Panc1 (cell line): ENCODE data around the gene ATRNL1. TPM values are rescaled to one million over a fixed set of nuclear protein-coding genes. Genes with fewer than 3 reads are reported as not detected.

Experiments
- ATAC-seq: fragments of 200-7000 bp; cut with Tn5 transposase; 2 replicates; pipeline ENCODE4 v1.9.1; 2020; ENCODE audit warnings: mild to moderate bottlenecking, moderate library complexity
- BruUV-seq: library from RNA; stranded (reverse); fragments of 400-500 nt; replicated peaks from 2 replicates; lab custom pipeline; 2021; lab: Mats Ljungman, UMichigan
- CTCF ChIA-PET: fragments of 300-600 bp; sonication (Branson Sonifier 250); formaldehyde crosslinking; loops from one replicate; lab custom pipeline; 2022; ENCODE audit warnings: antibody characterized with exemption; lab: Charles Lee
- POLR2A ChIA-PET: fragments of 300-600 bp; sonication (Branson Sonifier 250); formaldehyde crosslinking; loops from one replicate; lab custom pipeline; 2022; ENCODE audit warnings: antibody characterized with exemption; lab: Charles Lee
- DNase-seq: peaks from one replicate; pipeline ENCODE4 v3.0.0-alpha.2; 2010; ENCODE audit warnings: low read depth, low spot score
- H3K27ac ChIP-seq: 2 replicates; pipeline ENCODE4 v1.5.1; 2011; ENCODE audit warnings: mild to moderate bottlenecking, low read length, inconsistent platforms
- H3K27me3 ChIP-seq: fragments of 200-500 bp; sonication (Bioruptor generic); 2 replicates; pipeline ENCODE4 v1.6.0; 2014; ENCODE audit warnings: low read length, inconsistent platforms; ENCODE audit not compliant: control insufficient read depth, insufficient read depth
- H3K36me3 ChIP-seq: fragments of 200-500 bp; sonication (Bioruptor generic); 2 replicates; pipeline ENCODE4 v1.5.1; 2014; ENCODE audit warnings: inconsistent platforms, mild to moderate bottlenecking, low read length, moderate library complexity; ENCODE audit not compliant: control insufficient read depth, insufficient read depth
- H3K4me1 ChIP-seq: 2 replicates; pipeline ENCODE4 v1.5.1; 2011; ENCODE audit warnings: inconsistent platforms, mild to moderate bottlenecking, low read length, moderate library complexity; ENCODE audit not compliant: control insufficient read depth, insufficient read depth
- H3K4me3 ChIP-seq, 2 experiments: 2 replicates each; pipeline ENCODE4 v1.5.1; 2011 to 2012; ENCODE audit warnings: low read depth in 2 of 2, low read length in 2 of 2, mild to moderate bottlenecking in 2 of 2, inconsistent platforms in 1 of 2, moderate library complexity in 1 of 2
- H3K9me3 ChIP-seq: fragments of 200-500 bp; sonication (Bioruptor generic); 2 replicates; pipeline ENCODE4 v1.5.1; 2014; ENCODE audit warnings: low read depth, mild to moderate bottlenecking, inconsistent platforms, low read length, moderate library complexity; ENCODE audit not compliant: control insufficient read depth, insufficient read depth
- CTCF ChIP-seq: fragments of 450-650 bp; IDR thresholded peaks from 2 replicates; pipeline ENCODE4 v1.5.1; 2017; ENCODE audit warnings: mild to moderate bottlenecking
- POLR2AphosphoS5 ChIP-seq: IDR thresholded peaks from 2 replicates; pipeline ENCODE4 v1.6.1; 2012; ENCODE audit warnings: mild to moderate bottlenecking, low read depth, low read length, moderate library complexity
- SIN3A ChIP-seq: IDR thresholded peaks from 2 replicates; pipeline ENCODE4 v1.6.1; 2012; ENCODE audit warnings: low read depth, mild to moderate bottlenecking, low read length, moderate library complexity, borderline replicate concordance; ENCODE audit not compliant: insufficient read depth
- TCF7L2 ChIP-seq: IDR thresholded peaks from 2 replicates; pipeline ENCODE4 v1.6.1; 2011; ENCODE audit warnings: mild to moderate bottlenecking, low read depth, low read length, inconsistent platforms
- in situ Hi-C: cut with HindIII; loops from 2 replicates; pipeline ENCODE4 v1.10.0; 2016; ENCODE audit warnings: low sequenced_read_pairs, low pct_unique_long_range_greater_than_20kb
- intact Hi-C: fragments of 100-400 bp; cut with micrococcal nuclease; formaldehyde crosslinking; loops from one replicate; pipeline ENCODE4 v1.10.0; 2022; ENCODE audit not compliant: unreplicated experiment
- total RNA-seq: library from RNA; stranded (reverse); gene quantifications from one replicate; pipeline ENCODE4 v1.2.1, GENCODE V29; 2021; ENCODE audit not compliant: unreplicated experiment
- TF ChIP-seq, protein P1 (sequence below), 2 experiments: IDR thresholded peaks; 2 replicates each; pipeline ENCODE4 v1.6.1; 2011 to 2012; ENCODE audit warnings: low read depth in 2 of 2, control low read depth in 1 of 2, low read length in 1 of 2, mild to moderate bottlenecking in 1 of 2, moderate library complexity in 1 of 2; ENCODE audit not compliant: insufficient read depth in 1 of 2

The ATRNL1 gene
- total RNA-seq, 1 experiment from 2014 or later, result 17.1 TPM

DNA sequence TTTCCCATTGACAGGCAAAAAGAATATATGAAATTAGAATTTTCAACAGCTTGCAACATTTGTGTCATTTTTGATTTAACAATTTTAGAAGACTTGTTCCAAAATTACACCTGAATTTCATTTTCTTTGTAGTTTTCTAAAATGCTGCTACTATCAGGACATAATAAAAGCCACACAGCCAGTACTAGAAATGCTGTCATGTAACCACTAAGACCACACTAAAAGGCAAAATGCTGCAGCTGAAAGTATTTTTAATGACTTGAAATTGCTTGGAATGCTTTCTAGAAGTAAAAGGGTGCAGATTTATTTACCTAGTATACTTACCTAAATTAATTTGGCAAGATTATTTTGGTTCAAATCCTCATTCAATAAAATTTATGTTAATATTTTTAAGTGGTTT lies 709.7 kb downstream of the ATRNL1 start:
- DNase-seq (no peak), ATAC-seq (no peak)
- H3K36me3 ChIP-seq, result no peaks in the 10 kb centered on the region
- H3K27me3 ChIP-seq, result no peaks in the 10 kb centered on the region
- intact Hi-C loops (loop anchor here (5.0 kb wide), 1 partner anchor 584 kb away; no protein-coding TSS in a partner anchor), in situ Hi-C loops (no loop called here)
- H3K4me3 ChIP-seq, result no peak overlapping the region
- H3K27ac ChIP-seq, result no peak overlapping the region
- no peaks in the 10 kb centered on the region for H3K4me1 ChIP-seq
- H3K9me3 ChIP-seq, result no peaks in the 10 kb centered on the region
- no TSS peak for BruUV-seq
- TF ChIP-seq POLR2AphosphoS5 (no peak), TCF7L2 (no peak), CTCF (no peak), SIN3A (no peak)
- TF ChIP-seq, protein P1, sequence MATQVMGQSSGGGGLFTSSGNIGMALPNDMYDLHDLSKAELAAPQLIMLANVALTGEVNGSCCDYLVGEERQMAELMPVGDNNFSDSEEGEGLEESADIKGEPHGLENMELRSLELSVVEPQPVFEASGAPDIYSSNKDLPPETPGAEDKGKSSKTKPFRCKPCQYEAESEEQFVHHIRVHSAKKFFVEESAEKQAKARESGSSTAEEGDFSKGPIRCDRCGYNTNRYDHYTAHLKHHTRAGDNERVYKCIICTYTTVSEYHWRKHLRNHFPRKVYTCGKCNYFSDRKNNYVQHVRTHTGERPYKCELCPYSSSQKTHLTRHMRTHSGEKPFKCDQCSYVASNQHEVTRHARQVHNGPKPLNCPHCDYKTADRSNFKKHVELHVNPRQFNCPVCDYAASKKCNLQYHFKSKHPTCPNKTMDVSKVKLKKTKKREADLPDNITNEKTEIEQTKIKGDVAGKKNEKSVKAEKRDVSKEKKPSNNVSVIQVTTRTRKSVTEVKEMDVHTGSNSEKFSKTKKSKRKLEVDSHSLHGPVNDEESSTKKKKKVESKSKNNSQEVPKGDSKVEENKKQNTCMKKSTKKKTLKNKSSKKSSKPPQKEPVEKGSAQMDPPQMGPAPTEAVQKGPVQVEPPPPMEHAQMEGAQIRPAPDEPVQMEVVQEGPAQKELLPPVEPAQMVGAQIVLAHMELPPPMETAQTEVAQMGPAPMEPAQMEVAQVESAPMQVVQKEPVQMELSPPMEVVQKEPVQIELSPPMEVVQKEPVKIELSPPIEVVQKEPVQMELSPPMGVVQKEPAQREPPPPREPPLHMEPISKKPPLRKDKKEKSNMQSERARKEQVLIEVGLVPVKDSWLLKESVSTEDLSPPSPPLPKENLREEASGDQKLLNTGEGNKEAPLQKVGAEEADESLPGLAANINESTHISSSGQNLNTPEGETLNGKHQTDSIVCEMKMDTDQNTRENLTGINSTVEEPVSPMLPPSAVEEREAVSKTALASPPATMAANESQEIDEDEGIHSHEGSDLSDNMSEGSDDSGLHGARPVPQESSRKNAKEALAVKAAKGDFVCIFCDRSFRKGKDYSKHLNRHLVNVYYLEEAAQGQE (IDR thresholded peaks at IDR 0.05; ENCODE audit: insufficient read depth in 1 of 2, low read depth in 2 of 2, low read length in 1 of 2), result no peak
- ChIA-PET CTCF (no interaction called here), POLR2A (no interaction called here)

DNA sequence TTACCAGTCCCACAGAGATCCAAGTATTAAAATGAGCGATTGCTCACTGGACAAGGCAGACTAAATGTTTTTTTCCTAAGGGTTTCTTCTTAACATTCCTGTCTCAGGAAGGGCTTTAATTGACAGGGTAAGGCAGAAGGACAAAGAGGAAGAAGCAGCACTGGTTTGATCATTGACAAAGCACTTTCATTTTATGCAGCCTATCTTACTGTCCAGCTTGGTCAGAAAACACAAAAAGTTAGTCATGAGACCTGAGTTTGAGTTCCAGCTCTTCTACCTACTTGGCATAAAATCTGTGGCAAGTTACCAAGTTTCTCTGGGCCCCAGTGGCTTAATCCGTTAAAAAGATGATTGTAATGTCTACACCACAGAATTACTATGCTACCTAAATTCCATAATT lies 721.4 kb downstream of the ATRNL1 start:
- Histone ChIP-seq H3K4me1 (no peaks in the 10 kb centered on the region), H3K27ac (no peak overlapping the region), H3K27me3 (no peaks in the 10 kb centered on the region; the same call in 1 of the 2 replicates), H3K4me3 (no peak overlapping the region), H3K36me3 (no peaks in the 10 kb centered on the region), H3K9me3 (peaks cover 14% of the 10 kb centered on the region)
- no TSS peak for BruUV-seq
- no peak for DNase-seq
- TF ChIP-seq TCF7L2 (no peak), POLR2AphosphoS5 (no peak), CTCF (no peak)
- TF ChIP-seq, protein P1 (IDR thresholded peaks at IDR 0.05; ENCODE audit: insufficient read depth in 1 of 2, low read depth in 2 of 2, low read length in 1 of 2), result no peak
- in situ Hi-C loops (no loop called here), intact Hi-C loops (no loop called here)
- POLR2A ChIA-PET, result no interaction called here
- CTCF ChIA-PET, result no interaction called here
- ATAC-seq, result no peak
